Iris pigment epithelial cell (primary cell): ENCODE measurements around the gene COL24A1.
"Not testable (repeated sequence)": the region's sequence is repeated elsewhere in the genome, so short reads cannot be mapped to it uniquely, and the experiment has no call there.

ENCODE experiments used
- DNase-seq: peaks from one replicate; pipeline ENCODE4 v3.0.0-alpha.2; 2011; ENCODE audit warnings: low read depth

COL24A1 gene

GRCh38 chr1:85984636-85985035 lies 171.9 kb downstream of the COL24A1 start:
- DNase-seq, result no peak

DNA sequence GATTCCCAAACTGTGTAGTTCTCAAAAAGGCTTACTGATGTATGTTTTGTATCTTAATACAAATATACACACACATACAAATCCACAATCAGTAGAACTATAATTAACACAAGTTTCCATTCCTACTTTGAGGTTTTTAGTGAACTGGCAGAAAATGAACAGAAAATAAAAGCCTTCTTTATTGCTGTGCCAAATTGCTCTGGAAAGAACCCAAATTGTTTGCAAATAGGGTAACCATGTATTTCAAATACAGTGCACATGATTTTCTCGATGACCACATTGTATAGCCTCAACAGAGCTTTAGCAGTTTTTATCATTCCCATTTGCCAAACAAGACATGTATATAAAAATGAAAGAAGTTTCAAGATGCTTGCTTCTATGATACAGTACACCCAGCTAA lies 173.3 kb downstream of the COL24A1 start:
- no peak for DNase-seq

DNA sequence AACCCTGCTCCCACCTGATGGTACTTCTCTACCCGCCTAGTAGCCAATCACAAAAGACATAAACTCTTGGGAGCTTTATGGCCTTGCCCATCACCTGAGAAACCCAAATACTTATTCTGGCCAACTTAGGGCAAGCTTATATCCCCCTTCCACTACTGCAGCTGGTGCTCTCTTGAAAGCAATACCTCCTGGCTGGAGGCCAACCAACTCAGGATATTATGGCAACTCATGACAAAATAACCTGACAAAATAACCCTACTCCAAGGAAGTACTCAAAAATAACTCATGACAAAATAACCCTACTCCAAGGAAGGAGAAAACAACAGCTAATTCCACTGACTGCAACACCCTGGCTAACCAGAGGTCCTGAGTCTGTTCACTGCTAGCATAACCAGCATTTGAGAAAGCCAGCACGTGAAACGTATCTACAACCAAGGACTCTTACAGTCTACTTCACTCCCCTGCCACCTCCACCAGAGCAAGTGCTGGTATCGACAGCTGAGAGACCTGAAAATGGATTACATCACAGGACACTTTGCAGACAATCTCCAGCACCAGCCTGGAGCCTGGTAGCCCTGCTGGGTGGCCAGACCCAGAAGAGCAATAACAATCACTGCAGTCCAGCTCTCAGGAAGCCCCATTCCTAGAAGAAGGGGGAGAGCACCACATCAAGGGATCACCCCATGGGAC lies 179.9 kb downstream of the COL24A1 start:
- DNase-seq, result peak; percentile 1

- no peak for DNase-seq
These were observed 180.6 kb downstream of the COL24A1 start for GRCh38 chr1:85975912-85976371.

DNA sequence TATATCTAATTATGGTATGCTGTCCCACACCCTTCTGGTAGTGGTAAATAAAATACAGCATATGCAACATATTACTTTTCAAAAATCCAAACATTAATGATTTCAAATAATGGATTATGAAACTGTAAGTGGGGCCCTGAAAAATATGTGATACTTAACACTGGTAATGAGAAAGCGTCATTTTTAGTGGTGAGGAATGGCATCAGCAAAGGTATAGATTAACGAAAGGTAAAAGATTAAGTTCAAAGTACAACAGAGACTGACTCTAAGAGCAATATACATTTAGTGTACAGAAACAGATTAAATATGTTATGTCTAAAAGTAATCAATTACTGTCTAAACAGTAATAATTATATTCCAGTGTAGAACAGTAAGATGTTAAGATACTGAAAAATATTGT lies 194.1 kb downstream of the COL24A1 start:
- DNase-seq, result no peak

DNA sequence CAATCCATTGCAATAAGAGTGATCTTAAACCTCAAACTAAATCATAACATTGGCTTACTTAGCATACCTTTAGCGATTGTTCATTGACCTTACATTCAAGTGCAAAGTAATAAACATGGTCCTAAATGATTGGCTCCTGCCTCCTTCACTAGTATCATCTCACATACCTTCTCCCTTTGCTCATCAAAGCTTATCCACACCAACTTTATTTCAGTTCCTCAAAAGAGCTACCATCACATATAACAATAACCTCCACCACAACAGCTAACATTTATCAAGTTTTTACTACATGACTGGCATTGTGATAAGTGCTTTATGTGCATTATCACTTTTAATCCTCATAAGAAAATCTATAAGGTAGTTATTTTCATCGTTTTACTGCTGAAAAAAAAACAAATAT lies 198.8 kb downstream of the COL24A1 start:
- DNase-seq, result no peak

- DNase-seq, result not testable (repeated sequence)
These were observed 201.4 kb downstream of the COL24A1 start for GRCh38 chr1:85955218-85955617.

GRCh38 chr1:85952460-85952859 lies 204.1 kb downstream of the COL24A1 start:
- DNase-seq, result peak; percentile 5

DNA sequence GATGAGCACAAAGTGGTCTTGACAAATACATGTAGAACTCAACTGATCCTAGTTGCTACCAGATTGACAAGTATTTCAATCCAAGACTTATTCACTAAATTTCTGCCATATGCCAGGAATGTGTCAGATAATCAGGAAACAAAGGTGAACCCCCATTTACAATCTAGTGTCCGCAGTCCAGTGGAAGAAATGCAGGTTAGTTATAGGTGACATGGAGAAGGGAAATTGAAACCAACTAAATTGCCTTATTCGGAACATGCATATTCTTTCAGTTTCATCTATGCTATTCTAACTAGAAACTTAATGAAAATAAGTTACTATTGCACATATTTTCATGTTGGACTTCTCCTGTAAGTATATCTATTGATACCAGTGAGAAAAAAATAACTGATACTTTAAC lies 209.4 kb downstream of the COL24A1 start:
- no peak for DNase-seq

DNA sequence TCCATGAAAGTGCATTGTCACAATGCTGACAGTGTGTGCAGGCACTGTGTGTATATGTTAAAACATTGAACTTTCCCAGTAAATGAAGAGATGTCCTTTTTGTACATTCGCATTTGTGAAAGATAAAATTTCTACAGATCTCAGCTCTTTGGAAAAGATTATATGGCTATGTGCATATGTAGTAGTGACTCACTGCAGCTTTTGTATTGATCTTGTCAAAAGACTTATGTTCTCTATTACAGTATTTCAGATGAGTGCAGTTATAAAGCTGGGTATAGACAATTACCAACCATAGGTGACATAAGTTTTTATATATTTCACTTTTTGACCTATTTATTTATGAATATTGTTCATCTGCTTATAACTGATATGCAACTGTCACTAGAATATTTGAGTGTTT lies 212.6 kb downstream of the COL24A1 start:
- no peak for DNase-seq

GRCh38 chr1:85943526-85943925 lies 213.0 kb downstream of the COL24A1 start:
- DNase-seq, result no peak

GRCh38 chr1:85940656-85941306 lies 215.8 kb downstream of the COL24A1 start:
- peak; percentile 31 for DNase-seq

GRCh38 chr1:85938829-85939228 lies 217.7 kb downstream of the COL24A1 start:
- DNase-seq, result no peak

GRCh38 chr1:85936470-85936869 lies 220.1 kb downstream of the COL24A1 start:
- DNase-seq, result no peak

- no peak for DNase-seq
These were observed 220.5 kb downstream of the COL24A1 start for GRCh38 chr1:85936057-85936456.

DNA sequence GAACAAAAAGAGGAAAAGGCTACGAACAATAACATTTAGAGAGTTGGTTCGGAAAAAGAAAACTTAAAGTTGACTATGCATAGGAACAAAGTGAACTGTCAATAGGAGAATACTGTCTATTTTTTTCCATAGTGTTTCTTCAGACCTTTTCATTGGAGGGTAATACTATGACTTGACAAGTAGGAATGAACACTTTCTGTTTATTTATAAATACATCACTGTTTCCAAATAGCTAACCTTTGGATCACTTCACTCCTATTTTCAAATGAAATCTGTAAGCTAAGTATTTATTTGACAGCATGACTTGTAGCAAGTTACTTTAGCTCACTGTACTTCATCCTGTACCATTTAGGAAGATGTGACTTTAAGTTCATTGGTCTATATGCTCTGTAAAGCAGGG lies 221.3 kb downstream of the COL24A1 start:
- DNase-seq, result peak; percentile 40

DNA sequence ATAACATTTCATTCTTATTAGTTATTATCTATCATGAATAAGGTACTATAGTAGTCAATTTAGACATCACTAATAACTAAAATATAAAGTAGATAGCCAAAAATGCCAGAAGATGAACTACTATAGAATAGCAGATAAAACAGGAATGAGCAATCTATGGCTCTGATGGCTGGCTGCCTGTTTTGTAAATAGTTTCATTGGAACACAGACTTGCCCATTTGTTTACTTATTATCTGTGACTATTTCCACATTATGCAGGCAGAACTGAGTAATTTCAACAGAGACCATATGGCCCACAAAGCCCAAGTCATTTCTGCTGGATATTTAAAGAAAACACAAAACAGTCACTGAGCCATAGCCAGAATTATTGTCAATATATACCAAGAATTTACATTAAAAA lies 222.1 kb downstream of the COL24A1 start:
- peak; percentile 21 for DNase-seq

DNA sequence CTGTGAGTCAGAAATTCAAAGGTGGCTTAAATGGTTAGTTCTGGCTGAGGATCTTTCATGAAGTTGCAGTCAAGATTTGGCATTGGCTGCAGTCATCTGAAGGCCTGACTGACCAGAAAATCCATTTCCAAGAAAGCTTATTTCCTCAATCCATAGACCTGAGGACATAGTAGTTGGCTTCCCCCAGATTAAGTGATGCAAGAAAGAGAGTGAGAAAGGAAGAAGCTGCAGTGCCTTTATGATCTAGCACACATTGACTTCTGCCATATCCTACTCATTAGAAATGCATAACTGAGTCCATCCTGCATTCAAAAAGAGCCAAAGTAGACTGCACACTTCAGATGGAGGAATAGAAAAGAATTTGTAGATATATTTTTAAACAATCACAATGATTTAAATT lies 222.6 kb downstream of the COL24A1 start:
- DNase-seq, result peak; percentile 47

- DNase-seq, result peak; percentile 22
These were observed 244.8 kb downstream of the COL24A1 start for GRCh38 chr1:85911742-85912141.

DNA sequence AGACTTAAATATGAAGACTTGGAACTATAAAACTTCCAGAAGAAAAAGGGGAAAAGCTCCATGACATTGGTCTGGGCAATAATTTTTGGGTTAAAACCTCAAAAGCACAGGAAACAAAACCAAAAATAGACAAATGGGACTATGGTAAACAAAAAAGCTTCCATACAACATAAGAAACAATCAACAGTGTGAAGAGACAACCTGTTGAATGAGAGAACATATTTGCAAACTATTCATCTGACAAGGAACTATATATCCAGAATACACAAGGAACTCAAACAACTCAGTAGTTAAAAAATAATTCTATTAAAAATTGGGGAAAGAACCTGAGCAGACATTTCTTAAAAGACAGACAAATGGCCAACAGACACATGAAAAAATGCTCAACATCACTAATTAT lies 255.7 kb downstream of the COL24A1 start:
- DNase-seq, result no peak

GRCh38 chr1:85898861-85899260 lies 257.7 kb downstream of the COL24A1 start:
- DNase-seq, result peak; percentile 59

DNA sequence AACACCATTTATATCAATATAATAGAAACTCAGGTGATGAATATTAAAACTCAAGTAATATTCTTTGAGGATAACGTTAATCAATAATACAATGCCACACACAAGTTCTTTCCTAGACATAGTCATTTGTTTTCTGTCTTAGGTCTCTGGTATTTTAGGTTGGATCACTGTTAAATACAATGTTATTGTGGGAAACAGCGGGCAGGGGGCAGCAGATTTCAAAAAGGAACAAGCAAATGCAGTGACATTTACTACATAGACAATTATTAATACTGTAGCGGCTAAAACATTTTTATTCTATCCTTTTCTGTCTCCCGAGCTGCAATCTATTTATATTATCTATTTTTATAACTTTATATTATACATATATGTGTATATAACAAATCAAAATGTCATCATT lies 261.9 kb downstream of the COL24A1 start:
- peak; percentile 46 for DNase-seq

DNA sequence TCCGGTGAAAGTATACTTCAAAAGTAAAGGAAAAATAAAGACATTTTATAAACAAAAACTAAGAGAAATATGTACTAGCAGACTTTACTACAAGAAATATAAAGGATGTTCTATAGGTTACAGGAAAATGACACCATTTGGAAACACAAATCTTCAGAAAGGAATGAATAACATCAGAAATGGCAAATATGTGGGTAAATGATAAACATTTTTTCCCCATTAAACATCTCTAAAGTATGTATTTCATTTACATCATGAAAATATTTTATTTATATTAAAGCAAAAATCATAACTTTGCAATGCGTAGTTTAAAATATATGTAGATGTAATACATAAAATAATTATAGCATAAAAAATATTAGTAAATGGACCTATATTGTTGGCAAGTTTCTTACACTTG lies 264.2 kb downstream of the COL24A1 start:
- peak; percentile 2 for DNase-seq

DNA sequence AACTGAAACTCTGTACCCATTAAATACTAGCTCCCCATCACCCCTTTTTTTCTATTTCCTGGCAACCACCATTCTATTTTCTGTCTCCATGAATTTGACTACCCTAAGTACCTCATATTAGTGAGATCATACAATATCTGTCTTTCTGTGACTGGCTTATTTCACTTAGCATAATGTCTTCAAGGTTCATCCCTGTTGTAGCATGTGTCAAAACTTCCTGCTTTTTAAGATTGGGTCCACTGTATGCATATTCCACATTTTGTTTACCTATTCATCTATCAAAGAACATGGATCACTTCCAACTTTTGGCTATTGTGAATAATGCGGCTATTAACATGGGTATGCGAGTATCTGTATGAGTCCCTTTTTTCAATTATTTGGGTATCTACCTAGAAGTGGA lies 266.7 kb downstream of the COL24A1 start:
- DNase-seq, result no peak
